ENCODE measurements around the gene SDK2.

The SDK2 gene

GRCh38 chr17:73644145-73645049 lies at the start of gene SDK2:
SDK2 (minus strand) TSS chr17:73644445; CDS start chr17:73644088, 357 bp downstream.
- peak within 1 kb of the TSS; percentile 3 for H3K27ac ChIP-seq
- no peak for DNase-seq (ENCODE audit: low read depth, low spot score)

- DNase-seq (ENCODE audit: low read depth, low spot score): no peak
- no peak overlapping the region for H3K27ac ChIP-seq
Measured at GRCh38 chr17:73693071-73693470, 48.8 kb upstream of the SDK2 start.

GRCh38 chr17:73691321-73691766 lies 47.1 kb upstream of the SDK2 start:
- H3K27ac ChIP-seq: no peak overlapping the region
- no peak for DNase-seq (ENCODE audit: low read depth, low spot score)

GRCh38 chr17:73690676-73691075 lies 46.4 kb upstream of the SDK2 start:
- DNase-seq (ENCODE audit: low read depth, low spot score): no peak
- H3K27ac ChIP-seq: no peak overlapping the region

- no peak overlapping the region for H3K27ac ChIP-seq
- DNase-seq (ENCODE audit: low read depth, low spot score): no peak
Measured at GRCh38 chr17:73689596-73690275, 45.5 kb upstream of the SDK2 start.

GRCh38 chr17:73686961-73687360 lies 42.7 kb upstream of the SDK2 start:
- DNase-seq (ENCODE audit: low read depth, low spot score): no peak
- H3K27ac ChIP-seq: no peak overlapping the region

- no peak overlapping the region for H3K27ac ChIP-seq
- DNase-seq (ENCODE audit: low read depth, low spot score): no peak
Measured at GRCh38 chr17:73686126-73686525, 41.9 kb upstream of the SDK2 start.

GRCh38 chr17:73684183-73684582 lies 39.9 kb upstream of the SDK2 start:
- no peak for DNase-seq (ENCODE audit: low read depth, low spot score)
- H3K27ac ChIP-seq: no peak overlapping the region

- no peak for DNase-seq (ENCODE audit: low read depth, low spot score)
- no peak overlapping the region for H3K27ac ChIP-seq
Measured at GRCh38 chr17:73683771-73684170, 39.5 kb upstream of the SDK2 start.

GRCh38 chr17:73681946-73682345 lies 37.7 kb upstream of the SDK2 start:
- no peak overlapping the region for H3K27ac ChIP-seq

GRCh38 chr17:73679476-73679875 lies 35.2 kb upstream of the SDK2 start:
- no peak overlapping the region for H3K27ac ChIP-seq
- no peak for DNase-seq (ENCODE audit: low read depth, low spot score)

More at GRCh38 chr17:73681946-73682345, 37.7 kb upstream of the SDK2 start:
- DNase-seq (ENCODE audit: low read depth, low spot score): no peak

GRCh38 chr17:73678999-73679398 lies 34.8 kb upstream of the SDK2 start:
- no peak for DNase-seq (ENCODE audit: low read depth, low spot score)
- no peak overlapping the region for H3K27ac ChIP-seq

- no peak for DNase-seq (ENCODE audit: low read depth, low spot score)
- H3K27ac ChIP-seq: no peak overlapping the region
Measured at GRCh38 chr17:73669771-73670170, 25.5 kb upstream of the SDK2 start.

- DNase-seq (ENCODE audit: low read depth, low spot score): no peak
Measured at GRCh38 chr17:73667181-73667959, 23.1 kb upstream of the SDK2 start.

GRCh38 chr17:73663614-73664013 lies 19.4 kb upstream of the SDK2 start:
- DNase-seq (ENCODE audit: low read depth, low spot score): no peak
- H3K27ac ChIP-seq: no peak overlapping the region

More at GRCh38 chr17:73667181-73667959, 23.1 kb upstream of the SDK2 start:
- H3K27ac ChIP-seq: no peak overlapping the region

GRCh38 chr17:73660366-73660765 lies 16.1 kb upstream of the SDK2 start:
- DNase-seq (ENCODE audit: low read depth, low spot score): no peak
- H3K27ac ChIP-seq: no peak overlapping the region

- no peak overlapping the region for H3K27ac ChIP-seq
- DNase-seq (ENCODE audit: low read depth, low spot score): no peak
Measured at GRCh38 chr17:73658821-73659515, 14.7 kb upstream of the SDK2 start.

- no peak for DNase-seq (ENCODE audit: low read depth, low spot score)
- H3K27ac ChIP-seq: no peak overlapping the region
Measured at GRCh38 chr17:73657473-73658116, 13.3 kb upstream of the SDK2 start.

- no peak overlapping the region for H3K27ac ChIP-seq
- DNase-seq (ENCODE audit: low read depth, low spot score): no peak
Measured at GRCh38 chr17:73654241-73654640, 10.0 kb upstream of the SDK2 start.

Data from epithelial cell of prostate (primary cell).